PC-3 (cell line): ENCODE results near the gene IPO9.

Experiments
- EZH2phosphoT487 ChIP-seq: fragments of 300-600 bp; sonication (generic); IDR thresholded peaks from 2 replicates; pipeline ENCODE4 v1.6.1; 2018; ENCODE audit warnings: mild to moderate bottlenecking, antibody characterized with exemption, low read length, borderline replicate concordance
- TF ChIP-seq, protein P1 (sequence below): fragments of 300-600 bp; sonication (generic); conservative IDR thresholded peaks from 2 replicates; pipeline ENCODE4 v1.5.1; 2017; ENCODE audit warnings: antibody characterized with exemption, low read depth, mild to moderate bottlenecking, low read length

DNA sequence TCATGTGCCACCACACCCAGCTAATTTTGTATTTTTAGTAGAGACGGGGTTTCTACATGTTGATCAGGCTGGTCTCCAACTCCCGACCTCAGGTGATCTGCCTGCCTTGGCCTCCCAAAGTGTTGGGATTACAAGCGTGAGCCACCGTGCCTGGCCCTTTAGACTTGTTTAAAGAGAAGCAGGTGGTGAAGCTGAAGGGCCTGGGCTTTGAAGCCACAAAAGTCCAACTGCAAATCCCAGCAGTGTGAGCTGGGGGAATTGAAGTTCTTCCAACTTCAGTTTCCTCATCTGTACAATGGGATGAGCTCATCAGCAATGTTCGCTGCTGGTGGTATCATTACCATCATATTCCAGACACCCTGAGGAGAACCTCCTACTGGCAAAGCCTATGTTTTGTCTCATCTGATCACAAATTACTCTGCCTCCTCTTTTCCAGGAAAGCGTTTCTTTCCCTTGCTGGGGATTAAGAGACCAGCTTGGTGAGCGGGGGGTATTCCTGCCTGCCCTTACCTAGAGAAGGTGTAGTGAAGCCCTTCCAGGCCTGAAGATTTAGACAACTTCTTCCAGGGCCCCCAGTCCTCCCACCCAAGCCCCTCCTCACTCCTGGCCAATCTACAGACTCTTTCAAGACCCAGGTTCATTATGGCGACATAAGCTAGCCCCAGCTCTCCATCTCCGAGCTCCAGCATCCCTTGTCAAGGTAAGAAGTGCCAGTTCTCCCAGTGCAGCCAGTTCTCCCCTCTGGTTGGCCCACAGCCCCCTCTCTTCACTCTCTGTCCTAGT is 57.3 kb downstream of the IPO9 start:
- TF ChIP-seq EZH2phosphoT487: no peak
- TF ChIP-seq, protein P1, sequence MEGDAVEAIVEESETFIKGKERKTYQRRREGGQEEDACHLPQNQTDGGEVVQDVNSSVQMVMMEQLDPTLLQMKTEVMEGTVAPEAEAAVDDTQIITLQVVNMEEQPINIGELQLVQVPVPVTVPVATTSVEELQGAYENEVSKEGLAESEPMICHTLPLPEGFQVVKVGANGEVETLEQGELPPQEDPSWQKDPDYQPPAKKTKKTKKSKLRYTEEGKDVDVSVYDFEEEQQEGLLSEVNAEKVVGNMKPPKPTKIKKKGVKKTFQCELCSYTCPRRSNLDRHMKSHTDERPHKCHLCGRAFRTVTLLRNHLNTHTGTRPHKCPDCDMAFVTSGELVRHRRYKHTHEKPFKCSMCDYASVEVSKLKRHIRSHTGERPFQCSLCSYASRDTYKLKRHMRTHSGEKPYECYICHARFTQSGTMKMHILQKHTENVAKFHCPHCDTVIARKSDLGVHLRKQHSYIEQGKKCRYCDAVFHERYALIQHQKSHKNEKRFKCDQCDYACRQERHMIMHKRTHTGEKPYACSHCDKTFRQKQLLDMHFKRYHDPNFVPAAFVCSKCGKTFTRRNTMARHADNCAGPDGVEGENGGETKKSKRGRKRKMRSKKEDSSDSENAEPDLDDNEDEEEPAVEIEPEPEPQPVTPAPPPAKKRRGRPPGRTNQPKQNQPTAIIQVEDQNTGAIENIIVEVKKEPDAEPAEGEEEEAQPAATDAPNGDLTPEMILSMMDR: no peak
